AG09309 (cell line): ENCODE data around the gene MSRB3.
"Not testable (repeated sequence)": the region's sequence is repeated elsewhere in the genome, so short reads cannot be mapped to it uniquely, and the experiment has no call there.

Source experiments
- DNase-seq: peaks from one replicate; pipeline ENCODE4 v3.0.0-alpha.2; 2010; ENCODE audit warnings: low read depth
- H3K4me3 ChIP-seq: 2 replicates; pipeline ENCODE4 v1.5.1; 2011; ENCODE audit warnings: mild to moderate bottlenecking, low read depth, low read length, moderate library complexity; ENCODE audit not compliant: control insufficient read depth
- CTCF ChIP-seq: IDR thresholded peaks from 2 replicates; pipeline ENCODE4 v1.5.1; 2011; ENCODE audit warnings: mild to moderate bottlenecking, low read depth, low read length, inconsistent platforms; ENCODE audit not compliant: insufficient read depth, control insufficient read depth; ENCODE audit errors: missing control alignments

MSRB3 gene

GRCh38 chr12:65282840-65283239 is 4.4 kb downstream of the MSRB3 start:
- TF ChIP-seq CTCF, result no peak
- H3K4me3 ChIP-seq, result no peak overlapping the region
- no peak for DNase-seq

- not testable (repeated sequence) for DNase-seq, H3K4me3 ChIP-seq
Observed at GRCh38 chr12:65285532-65285931, 7.0 kb downstream of the MSRB3 start.

- no peak for TF ChIP-seq CTCF
- H3K4me3 ChIP-seq, result no peak overlapping the region
- DNase-seq, result no peak
Observed at GRCh38 chr12:65287426-65287825, 8.9 kb downstream of the MSRB3 start.

GRCh38 chr12:65292241-65292640 is 13.8 kb downstream of the MSRB3 start:
- TF ChIP-seq CTCF, result no peak
- no peak for DNase-seq
- H3K4me3 ChIP-seq, result no peak overlapping the region

- H3K4me3 ChIP-seq, result no peak overlapping the region
- no peak for TF ChIP-seq CTCF
- no peak for DNase-seq
Observed at GRCh38 chr12:65293735-65294134, 15.3 kb downstream of the MSRB3 start.

- no peak overlapping the region for H3K4me3 ChIP-seq
- no peak for TF ChIP-seq CTCF
Observed at GRCh38 chr12:65294641-65295262, 16.3 kb downstream of the MSRB3 start.

GRCh38 chr12:65296508-65297265 is 18.2 kb downstream of the MSRB3 start:
- no peak overlapping the region for H3K4me3 ChIP-seq

More at GRCh38 chr12:65294641-65295262, 16.3 kb downstream of the MSRB3 start:
- no peak for DNase-seq

More at GRCh38 chr12:65296508-65297265, 18.2 kb downstream of the MSRB3 start:
- no peak for DNase-seq
- no peak for TF ChIP-seq CTCF
